Activated CD8-positive, alpha-beta T cell treated with anti-CD3 and anti-CD28 coated beads, Interleukin-2, amount 10 ng/mL, durations not matched to agents 7 days and 5 days (primary cell): ENCODE data around the gene RNF220. TPM values are rescaled to one million over a fixed set of nuclear protein-coding genes. Genes with fewer than 3 reads are reported as not detected.
A peak's percentile ranks its signal among the peaks of the same experiment; 100 is the strongest.

Source experiments
- ATAC-seq: fragments of 150-1000 bp; cut with Tn5 transposase; one replicate; pipeline ENCODE4 v1.10.0; 2021; ENCODE audit warnings: moderate library complexity
- CTCF ChIA-PET: fragments of 350-600 bp; sonication (Branson Sonifier 250); formaldehyde crosslinking; loops from one replicate; lab custom pipeline; 2021; ENCODE audit warnings: antibody characterized with exemption; lab: Charles Lee
- POLR2A ChIA-PET: fragments of 350-600 bp; sonication (Branson Sonifier 250); formaldehyde crosslinking; loops from one replicate; lab custom pipeline; 2021; ENCODE audit warnings: antibody characterized with exemption; lab: Charles Lee
- DNase-seq: peaks from one replicate; pipeline ENCODE4 v3.0.0-alpha.2; 2020
- H3K27ac Mint-ChIP-seq: one replicate; pipeline ENCODE4 v1.8.0; 2021; ENCODE audit warnings: mild to moderate bottlenecking, mixed read lengths
- H3K27me3 Mint-ChIP-seq: one replicate; pipeline ENCODE4 v1.8.0; 2021; ENCODE audit warnings: low read depth, mixed read lengths
- H3K36me3 Mint-ChIP-seq: one replicate; pipeline ENCODE4 v1.8.0; 2021; ENCODE audit warnings: low read depth, mixed read lengths
- H3K4me1 Mint-ChIP-seq: one replicate; pipeline ENCODE4 v1.8.0; 2021; ENCODE audit warnings: low read depth, mixed read lengths
- H3K4me3 Mint-ChIP-seq: one replicate; pipeline ENCODE4 v1.8.0; 2021; ENCODE audit warnings: mild to moderate bottlenecking, mixed read lengths
- H3K9me3 Mint-ChIP-seq: one replicate; pipeline ENCODE4 v1.8.0; 2022; ENCODE audit warnings: mixed read lengths; ENCODE audit not compliant: insufficient read depth
- total RNA-seq, 2 experiments: library from RNA; stranded (reverse); gene quantifications; one replicate each; pipeline ENCODE4 v1.2.3, GENCODE V29; 2021

The RNF220 gene
- total RNA-seq, 2 experiments from 2014 or later: 79.5 to 87.2 TPM

GRCh38 chr1:44604157-44604955 is 199.3 kb downstream of the RNF220 start:
- no peak overlapping the region for H3K4me3 Mint-ChIP-seq
- H3K4me1 Mint-ChIP-seq: no peaks in the 10 kb centered on the region
- ATAC-seq (no peak), DNase-seq (no peak)
- H3K36me3 Mint-ChIP-seq: no peaks in the 10 kb centered on the region
- H3K27ac Mint-ChIP-seq: no peak overlapping the region
- no peaks in the 10 kb centered on the region for H3K9me3 Mint-ChIP-seq
- ChIA-PET CTCF (interaction anchor here (2.0 kb wide), 1 partner anchor 10 kb away, joined by 8 read pairs; no protein-coding TSS in a partner anchor), POLR2A (no interaction called here)
- H3K27me3 Mint-ChIP-seq: peaks cover 2% of the 10 kb centered on the region

- CTCF ChIA-PET: no interaction called here
- Mint-ChIP-seq H3K36me3 (no peaks in the 10 kb centered on the region), H3K4me1 (no peaks in the 10 kb centered on the region)
Measured at GRCh38 chr1:44605914-44606615, 201.0 kb downstream of the RNF220 start.

DNA sequence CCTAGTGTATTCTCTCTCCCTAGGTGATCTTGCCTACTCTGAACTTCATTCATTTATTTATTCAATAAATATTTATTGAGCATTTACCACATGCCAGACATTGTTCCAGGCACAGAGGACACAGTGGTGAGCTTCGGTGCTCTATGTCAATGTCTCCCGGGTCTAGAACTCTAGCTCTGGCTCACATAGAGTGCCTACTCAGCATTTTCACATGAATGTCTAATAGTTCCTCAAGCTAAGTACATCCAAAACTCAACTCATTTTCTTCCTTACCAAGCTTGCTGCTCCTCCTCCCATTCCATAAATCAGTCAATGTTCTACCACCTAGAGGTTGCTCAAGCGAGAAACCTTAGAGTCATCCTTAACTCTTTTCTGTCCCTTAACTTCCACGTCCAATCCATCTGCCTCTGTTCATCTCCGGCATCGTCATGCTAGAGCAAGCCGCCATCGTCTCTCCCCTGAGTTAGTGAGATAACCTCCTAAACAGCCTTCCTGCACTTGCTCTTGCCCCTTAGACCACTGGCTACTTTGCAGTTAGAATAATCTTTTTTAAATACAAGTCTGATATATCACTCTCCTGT is 201.7 kb downstream of the RNF220 start:
- Mint-ChIP-seq H3K27me3 (peaks cover 2% of the 10 kb centered on the region), H3K4me1 (no peaks in the 10 kb centered on the region), H3K36me3 (no peaks in the 10 kb centered on the region), H3K9me3 (no peaks in the 10 kb centered on the region), H3K4me3 (no peak overlapping the region), H3K27ac (no peak overlapping the region)
- ATAC-seq (no peak), DNase-seq (no peak)
- POLR2A ChIA-PET: no interaction called here
- CTCF ChIA-PET: interaction anchor here (1.9 kb wide), 1 partner anchor 46 kb away, joined by 12 read pairs; no protein-coding TSS in a partner anchor

More at GRCh38 chr1:44605914-44606615, 201.0 kb downstream of the RNF220 start:
- Mint-ChIP-seq H3K27me3 (peaks cover 2% of the 10 kb centered on the region), H3K4me3 (no peak overlapping the region), H3K9me3 (no peaks in the 10 kb centered on the region), H3K27ac (no peak overlapping the region)
- ATAC-seq (no peak), DNase-seq (no peak)
- POLR2A ChIA-PET: no interaction called here

- ChIA-PET CTCF (interaction anchor here (0.8 to 2.4 kb wide), 7 partner anchors 13 to 46 kb away, joined by 3 to 12 read pairs (median 5); no protein-coding TSS in a partner anchor), POLR2A (interaction anchor here (0.7 kb wide), 1 partner anchor 14 kb away, joined by 4 read pairs; no protein-coding TSS in a partner anchor)
- H3K9me3 Mint-ChIP-seq: no peaks in the 10 kb centered on the region
- DNase-seq: no peak
- no peak for ATAC-seq
- peaks cover 2% of the 10 kb centered on the region for H3K27me3 Mint-ChIP-seq
- no peaks in the 10 kb centered on the region for H3K36me3 Mint-ChIP-seq
- H3K4me3 Mint-ChIP-seq: no peak overlapping the region
- no peaks in the 10 kb centered on the region for H3K4me1 Mint-ChIP-seq
- no peak overlapping the region for H3K27ac Mint-ChIP-seq
Measured at GRCh38 chr1:44608141-44608540, 203.1 kb downstream of the RNF220 start.

GRCh38 chr1:44609412-44609767 is 204.3 kb downstream of the RNF220 start:
- Mint-ChIP-seq H3K27me3 (peaks cover 2% of the 10 kb centered on the region), H3K9me3 (no peaks in the 10 kb centered on the region), H3K4me1 (no peaks in the 10 kb centered on the region), H3K36me3 (no peaks in the 10 kb centered on the region), H3K27ac (no peak overlapping the region), H3K4me3 (no peak overlapping the region)
- ChIA-PET CTCF (interaction anchor here (1.7 to 3.2 kb wide), 6 partner anchors 14 to 47 kb away, joined by 4 to 19 read pairs (median 6); no protein-coding TSS in a partner anchor), POLR2A (no interaction called here)
- DNase-seq (peak; percentile 28), ATAC-seq (no peak)

- ATAC-seq: no peak
- no peaks in the 10 kb centered on the region for H3K4me1 Mint-ChIP-seq
- H3K4me3 Mint-ChIP-seq: no peak overlapping the region
- H3K27me3 Mint-ChIP-seq: peaks cover 2% of the 10 kb centered on the region
- ChIA-PET CTCF (interaction anchor here (1.7 to 3.2 kb wide), 5 partner anchors 15 to 42 kb away, joined by 5 to 19 read pairs (median 7); no protein-coding TSS in a partner anchor), POLR2A (no interaction called here)
- no peak overlapping the region for H3K27ac Mint-ChIP-seq
- H3K9me3 Mint-ChIP-seq: no peaks in the 10 kb centered on the region
- no peaks in the 10 kb centered on the region for H3K36me3 Mint-ChIP-seq
- no peak for DNase-seq
Measured at GRCh38 chr1:44609768-44610526, 204.9 kb downstream of the RNF220 start.

- ChIA-PET POLR2A (no interaction called here), CTCF (interaction anchor here (3.2 kb wide), 1 partner anchor 42 kb away, joined by 19 read pairs; no protein-coding TSS in a partner anchor)
- no peak overlapping the region for H3K4me3 Mint-ChIP-seq
- ATAC-seq (no peak), DNase-seq (no peak)
- peaks cover 3% of the 10 kb centered on the region for H3K27me3 Mint-ChIP-seq
- no peaks in the 10 kb centered on the region for H3K36me3 Mint-ChIP-seq
- H3K27ac Mint-ChIP-seq: no peak overlapping the region
- H3K4me1 Mint-ChIP-seq: no peaks in the 10 kb centered on the region
- no peaks in the 10 kb centered on the region for H3K9me3 Mint-ChIP-seq
Measured at GRCh38 chr1:44610527-44611148, 205.6 kb downstream of the RNF220 start.

- Mint-ChIP-seq H3K27ac (no peak overlapping the region), H3K36me3 (no peaks in the 10 kb centered on the region), H3K4me1 (no peaks in the 10 kb centered on the region), H3K9me3 (no peaks in the 10 kb centered on the region), H3K4me3 (no peak overlapping the region), H3K27me3 (peaks cover 5% of the 10 kb centered on the region)
- ChIA-PET POLR2A (no interaction called here), CTCF (interaction anchor here (2.2 to 3.2 kb wide), 2 partner anchors 16 to 41 kb away, joined by 7 to 19 read pairs; no protein-coding TSS in a partner anchor)
- no peak for ATAC-seq
- DNase-seq: no peak
Measured at GRCh38 chr1:44611419-44611818, 206.4 kb downstream of the RNF220 start.

DNA sequence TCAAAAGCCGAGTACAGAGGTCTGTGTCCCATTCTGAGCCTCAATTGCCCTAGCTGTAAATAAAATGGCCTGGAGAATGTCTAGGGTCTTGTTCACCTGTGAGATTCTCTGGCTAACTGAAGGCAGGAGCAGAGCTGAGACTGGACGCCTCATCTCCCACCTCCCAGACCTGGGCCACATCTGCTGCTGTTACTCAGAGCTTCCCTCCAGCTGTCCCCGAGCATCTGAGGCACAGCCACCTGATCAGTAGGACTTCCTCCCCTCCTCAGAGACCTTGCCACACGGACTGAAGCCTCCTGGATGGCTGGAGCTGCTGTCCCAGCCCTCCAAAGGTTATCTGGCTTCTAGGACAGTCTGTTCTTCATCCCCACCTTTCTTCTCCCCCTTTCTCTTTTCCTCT is 206.8 kb downstream of the RNF220 start:
- no peaks in the 10 kb centered on the region for H3K9me3 Mint-ChIP-seq
- ChIA-PET POLR2A (no interaction called here), CTCF (interaction anchor here (2.2 to 3.2 kb wide), 2 partner anchors 17 to 41 kb away, joined by 7 to 19 read pairs; no protein-coding TSS in a partner anchor)
- no peaks in the 10 kb centered on the region for H3K36me3 Mint-ChIP-seq
- H3K27ac Mint-ChIP-seq: no peak overlapping the region
- H3K27me3 Mint-ChIP-seq: peaks cover 3% of the 10 kb centered on the region
- ATAC-seq: no peak
- no peak for DNase-seq
- H3K4me3 Mint-ChIP-seq: no peak overlapping the region
- H3K4me1 Mint-ChIP-seq: no peaks in the 10 kb centered on the region

GRCh38 chr1:44613941-44614340 is 208.9 kb downstream of the RNF220 start:
- ChIA-PET CTCF (no interaction called here), POLR2A (interaction anchor here (0.9 kb wide), 1 partner anchor 18 kb away, joined by 4 read pairs; no protein-coding TSS in a partner anchor)
- DNase-seq: no peak
- peaks cover 2% of the 10 kb centered on the region for H3K27me3 Mint-ChIP-seq
- H3K36me3 Mint-ChIP-seq: no peaks in the 10 kb centered on the region
- H3K9me3 Mint-ChIP-seq: no peaks in the 10 kb centered on the region
- no peaks in the 10 kb centered on the region for H3K4me1 Mint-ChIP-seq
- no peak overlapping the region for H3K4me3 Mint-ChIP-seq
- no peak for ATAC-seq
- H3K27ac Mint-ChIP-seq: no peak overlapping the region
